ENCODE data around the gene MTARC2.

Gene MTARC2

GRCh38 chr1:220827445-220828178 lies 79.5 kb downstream of the MTARC2 start:
- no peak for DNase-seq (ENCODE audit: low read depth)
- no peak for TF ChIP-seq CTCF (conservative IDR thresholded peaks at IDR 0.05; ENCODE audit: control insufficient read depth, insufficient read depth, low read depth, low read length)
- H3K4me3 ChIP-seq (ENCODE audit: control insufficient read depth, low read depth, low read length): no peak overlapping the region

- no peak for DNase-seq (ENCODE audit: low read depth)
- no peak for TF ChIP-seq CTCF (conservative IDR thresholded peaks at IDR 0.05; ENCODE audit: control insufficient read depth, insufficient read depth, low read depth, low read length)
- H3K4me3 ChIP-seq (ENCODE audit: control insufficient read depth, low read depth, low read length): no peak overlapping the region
These were observed 80.0 kb downstream of the MTARC2 start for GRCh38 chr1:220828179-220828490.

GRCh38 chr1:220828950-220829586 lies 80.9 kb downstream of the MTARC2 start:
- no peak for TF ChIP-seq CTCF (conservative IDR thresholded peaks at IDR 0.05; ENCODE audit: control insufficient read depth, insufficient read depth, low read depth, low read length)
- DNase-seq (ENCODE audit: low read depth): no peak
- H3K4me3 ChIP-seq (ENCODE audit: control insufficient read depth, low read depth, low read length): no peak overlapping the region

GRCh38 chr1:220833436-220833835 lies 85.3 kb downstream of the MTARC2 start:
- no peak for DNase-seq (ENCODE audit: low read depth)
- no peak for TF ChIP-seq CTCF (conservative IDR thresholded peaks at IDR 0.05; ENCODE audit: control insufficient read depth, insufficient read depth, low read depth, low read length)
- H3K4me3 ChIP-seq (ENCODE audit: control insufficient read depth, low read depth, low read length): no peak overlapping the region

Measured in fibroblast of mammary gland (primary cell).